Measurements from ENCODE around the gene MYO7B. TPM values are rescaled to one million over a fixed set of nuclear protein-coding genes. Genes with fewer than 3 reads are reported as not detected.

The MYO7B gene
- total RNA-seq, 1 experiment from 2014 or later, result 0.48 TPM

DNA sequence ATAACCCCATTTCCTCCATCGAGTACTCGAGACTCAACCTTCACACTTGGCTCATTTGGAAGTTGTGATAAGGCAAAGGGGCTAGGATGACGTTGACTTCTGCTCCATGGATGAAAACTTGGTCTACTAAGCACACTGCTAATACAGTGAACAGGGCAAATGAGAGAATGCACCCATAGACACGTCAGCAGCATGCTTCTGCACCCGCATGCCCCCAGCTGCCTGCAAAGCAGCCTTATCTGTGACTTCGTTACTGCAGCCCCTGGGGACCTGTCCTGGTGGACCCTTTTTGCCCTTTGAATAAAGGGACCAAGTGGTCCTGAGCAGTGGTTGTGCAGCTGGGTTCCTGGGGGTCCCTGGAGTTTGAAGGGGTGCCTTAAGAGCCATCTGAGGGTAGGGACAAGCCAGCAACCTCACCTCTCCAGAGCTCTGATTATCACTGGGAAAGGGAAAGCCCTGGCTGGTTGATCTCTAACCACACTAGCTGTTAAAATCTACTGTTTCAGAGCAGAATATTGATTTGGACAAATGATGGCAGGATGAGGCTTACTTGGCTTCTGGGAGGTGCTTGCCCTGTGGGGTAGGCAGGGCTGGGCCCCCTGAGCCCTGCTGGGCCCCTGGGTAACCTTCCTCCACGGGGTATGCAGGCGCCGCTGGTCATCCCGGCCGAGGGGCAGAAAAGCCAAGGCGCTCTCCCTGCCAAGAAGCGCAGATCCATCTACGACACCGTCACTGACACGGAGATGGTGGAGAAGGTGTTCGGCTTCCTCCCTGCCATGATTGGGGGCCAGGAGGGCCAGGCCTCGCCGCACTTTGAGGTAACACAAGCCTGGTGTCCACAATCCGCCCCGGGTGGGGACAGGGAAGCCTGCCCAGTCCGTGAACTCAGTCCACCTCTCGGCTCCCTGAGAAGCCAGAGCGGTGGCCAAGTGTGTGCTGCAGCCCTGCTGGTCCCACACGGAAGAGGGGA is 72.9 kb downstream of the MYO7B start:
- DNase-seq (ENCODE audit: low spot score), result no peak

- DNase-seq (ENCODE audit: low spot score), result no peak
Observed at GRCh38 chr2:127609031-127609751, 73.7 kb downstream of the MYO7B start.

- DNase-seq (ENCODE audit: low spot score), result no peak
Observed at GRCh38 chr2:127609818-127610217, 74.3 kb downstream of the MYO7B start.

- no peak for DNase-seq (ENCODE audit: low spot score)
Observed at GRCh38 chr2:127610561-127610960, 75.1 kb downstream of the MYO7B start.

DNA sequence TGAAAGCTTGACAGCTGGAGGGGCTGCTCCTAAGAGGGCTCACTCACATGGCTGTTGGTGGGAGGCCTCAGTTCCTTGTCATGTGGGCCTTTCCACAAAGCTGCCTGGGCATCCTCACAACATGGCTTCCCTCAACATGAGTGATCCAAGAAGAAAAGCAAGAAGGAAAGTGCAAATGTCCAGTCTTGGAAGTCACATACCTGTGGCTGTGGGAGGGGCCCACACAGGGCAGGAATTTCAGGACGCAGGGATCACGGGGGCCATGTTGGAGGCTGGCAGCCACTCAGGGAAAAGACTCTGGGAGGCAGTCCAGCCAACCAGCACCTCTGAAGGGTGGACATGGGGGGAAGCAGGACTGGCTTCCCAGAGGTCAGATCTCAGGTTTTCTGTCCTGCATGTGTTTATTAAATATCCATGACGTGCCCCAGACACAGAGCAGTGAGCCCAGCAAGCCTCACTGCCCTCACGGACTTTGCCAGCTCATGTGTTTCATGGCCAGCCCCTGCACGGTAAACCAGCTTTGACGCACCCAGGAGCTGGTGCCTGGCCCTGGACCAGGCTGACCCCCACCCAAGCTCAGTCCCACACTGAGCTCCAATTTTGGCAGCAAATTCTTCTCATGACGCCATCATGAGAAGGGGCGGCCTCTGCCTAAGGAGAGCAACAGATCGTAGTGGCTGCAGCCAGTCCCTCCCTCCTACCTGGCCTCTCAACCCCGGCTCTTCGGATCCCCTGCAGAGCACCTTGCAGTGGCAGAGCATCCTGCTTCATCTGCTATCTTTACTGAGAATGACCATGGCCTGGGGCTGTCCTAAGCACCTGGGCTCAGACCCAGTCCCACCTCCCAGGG is 75.8 kb downstream of the MYO7B start:
- DNase-seq (ENCODE audit: low spot score), result no peak

- DNase-seq (ENCODE audit: low spot score), result no peak
Observed at GRCh38 chr2:127612111-127612822, 76.8 kb downstream of the MYO7B start.

- no peak for DNase-seq (ENCODE audit: low spot score)
Observed at GRCh38 chr2:127614246-127614645, 78.8 kb downstream of the MYO7B start.

GRCh38 chr2:127614731-127615130 is 79.2 kb downstream of the MYO7B start:
- DNase-seq (ENCODE audit: low spot score), result no peak

DNA sequence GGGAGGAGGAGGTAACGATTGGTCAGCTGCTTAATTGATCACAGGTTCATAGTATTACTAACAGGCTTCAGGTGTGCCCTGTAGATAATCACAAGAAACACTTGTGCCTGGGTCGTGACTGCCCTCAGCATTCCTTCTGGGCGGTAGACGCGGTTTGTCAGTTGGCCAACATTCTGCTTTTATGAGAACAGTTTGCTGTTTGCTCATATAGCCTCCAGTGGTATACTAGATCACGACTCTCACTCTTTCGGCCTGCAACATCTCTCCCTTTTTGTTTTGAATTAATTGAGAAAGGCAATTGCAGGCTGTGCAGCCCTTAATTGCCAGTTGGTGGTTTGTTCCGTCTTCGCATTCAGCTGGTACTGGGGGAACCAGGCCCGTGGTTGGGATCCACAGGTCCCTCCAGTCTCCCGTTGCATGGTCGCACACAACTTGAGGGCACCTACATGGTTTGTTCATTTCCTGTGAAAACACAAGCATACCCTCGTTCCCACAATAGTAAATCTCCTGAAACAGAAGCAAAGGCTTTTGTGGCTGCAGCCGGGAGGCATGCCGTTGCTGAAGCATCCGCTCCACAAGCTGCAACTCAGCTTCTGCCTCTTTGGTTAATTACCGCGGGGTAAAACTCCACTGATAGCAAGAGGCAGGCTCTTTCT is 80.2 kb downstream of the MYO7B start:
- no peak for DNase-seq (ENCODE audit: low spot score)

DNA sequence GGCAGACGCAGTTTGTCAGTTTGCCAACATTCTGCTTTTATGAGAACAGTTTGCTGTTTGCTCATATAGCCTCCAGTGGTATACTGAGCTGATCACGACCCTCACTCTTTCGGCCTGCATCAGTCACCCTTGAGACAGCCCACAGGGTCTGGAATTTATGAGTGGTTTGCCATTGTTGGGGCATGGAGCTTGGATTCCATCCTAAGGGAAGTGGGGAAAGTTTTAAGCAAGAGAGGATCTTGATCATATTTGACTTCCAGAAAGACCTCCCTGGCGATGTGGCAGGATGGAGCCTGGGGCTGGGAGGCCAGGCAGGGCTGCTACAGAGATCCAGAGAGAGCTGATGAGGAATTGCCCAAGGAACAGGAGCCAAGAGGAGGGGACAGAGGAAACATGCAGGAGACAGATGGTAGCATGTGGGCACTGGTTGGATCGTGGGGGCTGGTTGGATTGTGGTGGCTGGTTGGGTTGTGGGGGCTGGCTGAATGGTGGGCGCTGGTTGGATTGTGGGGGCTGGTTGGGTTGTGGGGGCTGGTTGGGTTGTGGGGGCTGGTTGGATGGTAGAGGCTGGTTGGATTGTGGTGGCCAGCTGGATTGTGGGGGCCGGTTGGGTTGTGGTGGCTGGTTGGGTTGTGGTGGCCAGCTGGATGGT is 83.2 kb downstream of the MYO7B start:
- no peak for DNase-seq (ENCODE audit: low spot score)

- DNase-seq (ENCODE audit: low spot score), result no peak
Observed at GRCh38 chr2:127619203-127619590, 83.7 kb downstream of the MYO7B start.

DNA sequence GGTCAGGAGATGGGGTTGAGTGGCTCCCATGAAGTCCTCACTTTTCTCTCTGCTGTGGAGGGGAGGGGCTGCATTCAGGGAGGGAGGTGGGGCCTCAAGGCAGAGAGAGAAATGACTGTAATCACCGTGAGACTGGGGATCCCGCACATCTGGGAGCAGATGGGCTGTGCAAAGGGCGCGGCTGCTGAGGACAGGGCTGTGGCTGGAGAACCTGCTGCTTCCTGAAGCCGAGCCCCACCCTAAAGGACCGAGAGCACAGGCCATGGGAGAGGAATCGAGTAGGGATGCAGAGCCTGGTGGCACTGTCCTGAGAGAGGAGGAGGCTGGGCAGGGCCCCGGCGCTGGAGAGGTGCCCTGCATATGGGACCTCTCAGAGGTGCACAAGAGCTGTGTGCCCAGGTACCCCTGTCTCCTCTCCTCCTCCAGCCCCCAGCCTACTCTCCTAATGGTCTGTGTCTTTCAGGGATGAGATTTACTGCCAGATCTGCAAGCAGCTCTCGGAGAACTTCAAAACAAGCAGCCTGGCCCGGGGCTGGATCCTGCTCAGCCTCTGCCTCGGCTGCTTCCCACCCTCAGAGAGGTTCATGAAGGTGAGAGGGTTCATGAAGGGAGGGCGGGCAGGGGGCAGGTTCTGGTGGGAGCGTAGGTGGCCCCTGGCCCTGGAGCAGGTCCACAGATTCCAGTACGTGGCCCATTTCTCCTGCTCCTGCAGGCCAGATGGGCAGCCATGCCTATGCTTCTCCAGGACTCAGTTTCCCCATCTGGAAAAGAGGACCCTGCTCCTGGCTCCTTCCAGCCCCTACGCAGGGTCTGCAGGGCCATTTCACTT is 84.6 kb downstream of the MYO7B start:
- no peak for DNase-seq (ENCODE audit: low spot score)

DNA sequence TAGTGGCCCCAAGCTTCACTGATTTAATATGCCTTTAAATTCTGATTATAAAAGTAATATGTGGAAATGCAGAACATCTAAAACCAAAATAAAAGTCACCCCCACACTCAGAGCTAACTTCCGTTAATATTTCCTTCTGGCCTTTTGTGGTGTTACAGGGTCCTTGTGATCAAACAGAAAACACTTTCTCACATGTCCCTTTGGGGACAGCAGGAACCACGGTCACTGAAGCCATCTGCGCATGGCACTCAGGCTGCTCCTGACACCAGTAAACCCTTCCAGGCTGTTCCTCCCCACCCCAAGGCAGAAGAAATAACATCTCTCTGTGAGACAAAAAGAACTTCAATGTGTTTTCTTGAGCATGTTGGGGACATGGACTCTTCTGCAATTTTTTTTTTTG is 85.4 kb downstream of the MYO7B start:
- DNase-seq (ENCODE audit: low spot score), result no peak

- no peak for DNase-seq (ENCODE audit: low spot score)
Observed at GRCh38 chr2:127621981-127622431, 86.5 kb downstream of the MYO7B start.

DNA sequence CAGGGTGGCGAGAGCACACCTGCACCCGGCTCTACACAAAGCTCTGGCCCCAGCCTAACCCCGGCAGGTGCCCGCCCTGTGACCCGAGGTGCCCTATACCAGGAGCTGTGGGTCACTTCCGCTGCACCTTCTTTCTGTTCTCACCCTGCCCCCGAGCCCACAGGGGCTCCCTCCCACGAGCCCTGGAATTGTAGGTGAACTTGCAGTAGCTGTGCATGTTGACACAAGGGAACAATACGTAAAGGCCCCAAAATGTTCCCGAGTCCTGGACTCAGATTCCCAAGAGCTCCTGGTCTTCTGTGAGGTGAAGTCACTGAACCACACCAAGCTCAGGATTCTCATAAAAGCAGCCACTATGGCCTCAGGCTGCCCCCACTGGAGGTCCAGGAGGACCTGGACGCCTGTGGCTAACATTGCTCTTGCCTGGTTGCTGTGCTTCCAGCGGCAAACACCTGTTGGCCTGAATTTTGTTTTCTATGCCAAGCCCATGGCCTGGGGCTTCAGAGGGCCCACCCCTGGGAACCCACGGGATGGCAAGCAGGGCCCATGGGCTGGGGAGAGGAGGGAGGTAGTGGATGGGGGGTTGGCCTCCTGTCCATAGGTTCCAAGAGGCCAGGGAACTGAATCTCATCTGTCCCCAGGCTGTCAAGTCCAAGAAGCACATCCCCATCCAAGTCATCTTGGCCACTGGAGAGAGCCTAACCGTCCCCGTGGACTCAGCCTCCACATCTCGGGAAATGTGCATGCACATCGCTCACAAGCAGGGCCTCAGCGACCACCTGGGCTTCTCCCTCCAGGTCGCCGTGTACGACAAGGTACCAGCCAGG is 87.3 kb downstream of the MYO7B start:
- no peak for DNase-seq (ENCODE audit: low spot score)

DNA sequence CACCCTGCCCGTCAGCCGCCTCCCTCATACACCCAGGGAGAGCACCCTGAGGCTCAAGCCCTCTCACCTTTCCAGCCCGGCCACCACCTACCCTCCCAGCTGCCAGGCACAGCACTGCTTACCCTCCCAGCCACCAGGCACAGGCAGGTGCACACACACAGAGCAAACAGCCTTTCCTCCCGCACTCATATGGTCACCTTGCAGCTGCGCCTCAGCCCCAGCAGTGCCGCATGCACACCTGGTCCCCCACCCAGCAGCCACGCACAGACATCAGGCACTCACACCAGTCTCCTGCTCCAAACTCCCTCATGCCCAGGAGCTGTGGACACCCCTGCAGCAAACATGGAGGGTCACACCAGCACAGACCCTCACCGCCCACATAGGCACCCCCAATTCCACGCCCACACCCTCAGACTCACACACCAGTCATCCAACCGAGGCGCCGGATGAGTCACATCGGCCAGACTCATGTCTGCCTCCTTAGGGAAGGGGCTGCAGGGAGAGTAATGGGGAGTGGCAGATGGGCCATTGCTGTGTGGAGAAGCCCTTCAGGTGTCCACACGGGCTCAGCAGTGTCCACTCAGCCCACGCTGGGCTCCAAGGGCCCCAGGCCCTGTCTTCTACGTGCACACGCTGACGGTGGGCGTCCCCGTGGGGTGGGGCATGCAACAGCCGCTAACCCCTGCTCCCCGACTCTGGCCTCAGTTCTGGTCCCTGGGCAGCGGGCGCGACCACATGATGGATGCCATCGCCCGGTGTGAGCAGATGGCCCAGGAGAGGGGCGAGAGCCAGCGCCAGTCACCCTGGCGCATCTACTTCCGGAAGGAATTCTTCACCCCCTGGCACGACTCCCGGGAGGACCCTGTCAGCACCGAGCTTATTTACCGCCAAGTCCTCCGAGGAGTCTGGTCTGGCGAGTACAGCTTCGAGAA is 88.2 kb downstream of the MYO7B start:
- no peak for DNase-seq (ENCODE audit: low spot score)

DNA sequence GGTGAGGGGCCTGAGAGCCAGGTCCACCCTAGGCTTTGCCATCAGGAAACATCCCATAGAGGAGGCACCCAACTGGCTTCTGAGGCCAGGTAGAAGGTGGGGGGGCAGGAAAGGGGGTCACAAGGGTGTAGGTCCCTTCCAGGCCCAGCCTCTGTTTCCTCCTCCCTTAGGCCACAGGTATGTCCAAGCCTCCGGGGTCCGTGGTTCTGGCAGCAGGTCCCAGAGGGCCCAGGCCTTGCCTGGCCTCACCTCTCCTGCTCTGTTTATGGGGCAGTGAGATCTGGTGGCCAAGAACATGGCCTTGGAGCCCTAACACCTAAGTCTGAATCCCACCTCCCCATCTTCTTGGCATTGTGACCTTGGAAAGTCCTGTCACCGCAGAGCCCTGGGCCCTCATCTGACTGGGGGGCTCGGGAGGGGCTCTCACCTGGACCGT is 88.9 kb downstream of the MYO7B start:
- no peak for DNase-seq (ENCODE audit: low spot score)

Data from H4 (cell line).